OCI-LY3 (cell line): Measurements from ENCODE around the gene DCST1.

Experiments
- H2AFZ ChIP-seq: fragments of 200-600, 300-600 bp; shearing (Covaris generic); 2 replicates; pipeline ENCODE4 v1.6.0; 2014; ENCODE audit warnings: antibody characterized with exemption, low read depth, low read length
- H3K27ac ChIP-seq: fragments of 200-600, 300-600 bp; sonication (generic); 2 replicates; pipeline ENCODE4 v1.5.1; 2014; ENCODE audit warnings: mild to moderate bottlenecking, low read length, moderate library complexity, mixed read lengths
- H3K27me3 ChIP-seq: fragments of 200-600, 300-600 bp; sonication (generic); 2 replicates; pipeline ENCODE4 v1.6.1; 2014; ENCODE audit warnings: low read depth, low read length, mixed read lengths
- H3K36me3 ChIP-seq: fragments of 200-600, 300-600 bp; sonication (generic); replicated peaks from 2 replicates; pipeline ENCODE3; 2014; ENCODE audit warnings: low read depth, low read length, mixed read lengths
- H3K4me1 ChIP-seq: fragments of 300-600, 200-600 bp; sonication (generic); 2 replicates; pipeline ENCODE4 v1.6.1; 2014; ENCODE audit warnings: low read length, mixed read lengths
- H3K4me2 ChIP-seq: fragments of 200-600, 300-600 bp; sonication (generic); 2 replicates; pipeline ENCODE4 v1.6.1; 2014; ENCODE audit warnings: low read length, mixed read lengths
- H3K4me3 ChIP-seq: fragments of 300-600, 200-600 bp; sonication (generic); 2 replicates; pipeline ENCODE4 v1.5.1; 2014; ENCODE audit warnings: antibody characterized with exemption, mild to moderate bottlenecking, low read length, moderate library complexity
- H3K79me2 ChIP-seq: fragments of 300-600, 200-600 bp; shearing (Covaris generic); 2 replicates; pipeline ENCODE4 v1.6.1; 2014; ENCODE audit warnings: mild to moderate bottlenecking, low read length, mixed read lengths
- H3K9ac ChIP-seq: fragments of 300-600, 200-600 bp; shearing (Covaris generic); 2 replicates; pipeline ENCODE4 v1.6.0; 2014; ENCODE audit warnings: mild to moderate bottlenecking, low read length, moderate library complexity
- H3K9me3 ChIP-seq: fragments of 200-600, 300-600 bp; shearing (Covaris generic); 2 replicates; pipeline ENCODE4 v1.6.1; 2014; ENCODE audit warnings: low read length, mixed read lengths; ENCODE audit not compliant: insufficient read depth
- H4K20me1 ChIP-seq: fragments of 200-600, 300-600 bp; sonication (generic); 2 replicates; pipeline ENCODE4 v1.6.1; 2016; ENCODE audit warnings: low read length, mixed read lengths; ENCODE audit not compliant: insufficient read depth
- EZH2phosphoT487 ChIP-seq: fragments of 200-600 bp; shearing (Covaris generic); IDR thresholded peaks from 2 replicates; pipeline ENCODE4 v1.6.1; 2018; ENCODE audit warnings: antibody characterized with exemption, mixed run types, low read depth
- TF ChIP-seq, protein P1 (sequence below): fragments of 200-600, 300-600 bp; sonication (generic); IDR thresholded peaks from 2 replicates; pipeline ENCODE4 v1.5.1; 2014; ENCODE audit warnings: antibody characterized with exemption, low read length, low read depth

Gene DCST1

DNA sequence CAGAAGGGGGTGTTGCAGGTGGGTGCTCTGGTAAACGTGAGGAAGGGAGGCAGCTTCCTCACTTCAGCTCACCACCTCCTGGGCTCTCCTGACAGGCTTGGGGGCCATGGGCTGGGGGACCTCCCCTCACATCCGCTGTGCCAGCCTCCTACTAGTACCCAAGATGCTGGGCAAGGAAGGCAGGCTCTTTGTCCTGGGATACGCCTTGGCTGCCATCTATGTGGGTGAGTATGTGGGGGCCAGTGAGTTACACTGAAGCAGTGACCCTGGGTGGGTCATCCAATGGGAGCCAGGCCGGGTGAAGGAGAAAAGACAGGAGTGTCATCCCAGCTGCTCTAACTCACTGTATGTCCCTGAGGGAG is 5.7 kb downstream of the DCST1 start:
- no peaks in the 10 kb centered on the region for H3K36me3 ChIP-seq
- no peaks in the 10 kb centered on the region for H3K79me2 ChIP-seq
- no peak overlapping the region for H3K4me3 ChIP-seq
- H3K4me1 ChIP-seq, result no peaks in the 10 kb centered on the region
- H3K27me3 ChIP-seq, result peaks cover 28% of the 10 kb centered on the region
- H3K9me3 ChIP-seq, result no peaks in the 10 kb centered on the region
- H3K9ac ChIP-seq, result no peak overlapping the region
- no peak for TF ChIP-seq EZH2phosphoT487
- TF ChIP-seq, protein P1, sequence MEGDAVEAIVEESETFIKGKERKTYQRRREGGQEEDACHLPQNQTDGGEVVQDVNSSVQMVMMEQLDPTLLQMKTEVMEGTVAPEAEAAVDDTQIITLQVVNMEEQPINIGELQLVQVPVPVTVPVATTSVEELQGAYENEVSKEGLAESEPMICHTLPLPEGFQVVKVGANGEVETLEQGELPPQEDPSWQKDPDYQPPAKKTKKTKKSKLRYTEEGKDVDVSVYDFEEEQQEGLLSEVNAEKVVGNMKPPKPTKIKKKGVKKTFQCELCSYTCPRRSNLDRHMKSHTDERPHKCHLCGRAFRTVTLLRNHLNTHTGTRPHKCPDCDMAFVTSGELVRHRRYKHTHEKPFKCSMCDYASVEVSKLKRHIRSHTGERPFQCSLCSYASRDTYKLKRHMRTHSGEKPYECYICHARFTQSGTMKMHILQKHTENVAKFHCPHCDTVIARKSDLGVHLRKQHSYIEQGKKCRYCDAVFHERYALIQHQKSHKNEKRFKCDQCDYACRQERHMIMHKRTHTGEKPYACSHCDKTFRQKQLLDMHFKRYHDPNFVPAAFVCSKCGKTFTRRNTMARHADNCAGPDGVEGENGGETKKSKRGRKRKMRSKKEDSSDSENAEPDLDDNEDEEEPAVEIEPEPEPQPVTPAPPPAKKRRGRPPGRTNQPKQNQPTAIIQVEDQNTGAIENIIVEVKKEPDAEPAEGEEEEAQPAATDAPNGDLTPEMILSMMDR, result no peak
- H3K27ac ChIP-seq, result no peak overlapping the region
- H4K20me1 ChIP-seq, result no peaks in the 10 kb centered on the region
- H3K4me2 ChIP-seq, result no peak overlapping the region
- no peak overlapping the region for H2AFZ ChIP-seq

GRCh38 chr1:155040358-155041093 is 6.9 kb downstream of the DCST1 start:
- Histone ChIP-seq H4K20me1 (no peaks in the 10 kb centered on the region), H3K27ac (no peak overlapping the region), H3K4me1 (no peaks in the 10 kb centered on the region), H3K4me2 (no peak overlapping the region), H3K9ac (no peak overlapping the region), H3K27me3 (peaks cover 25% of the 10 kb centered on the region), H2AFZ (no peak overlapping the region), H3K36me3 (no peaks in the 10 kb centered on the region), H3K9me3 (no peaks in the 10 kb centered on the region), H3K4me3 (no peak overlapping the region), H3K79me2 (no peaks in the 10 kb centered on the region)
- TF ChIP-seq EZH2phosphoT487, result no peak
- TF ChIP-seq, protein P1, result no peak

DNA sequence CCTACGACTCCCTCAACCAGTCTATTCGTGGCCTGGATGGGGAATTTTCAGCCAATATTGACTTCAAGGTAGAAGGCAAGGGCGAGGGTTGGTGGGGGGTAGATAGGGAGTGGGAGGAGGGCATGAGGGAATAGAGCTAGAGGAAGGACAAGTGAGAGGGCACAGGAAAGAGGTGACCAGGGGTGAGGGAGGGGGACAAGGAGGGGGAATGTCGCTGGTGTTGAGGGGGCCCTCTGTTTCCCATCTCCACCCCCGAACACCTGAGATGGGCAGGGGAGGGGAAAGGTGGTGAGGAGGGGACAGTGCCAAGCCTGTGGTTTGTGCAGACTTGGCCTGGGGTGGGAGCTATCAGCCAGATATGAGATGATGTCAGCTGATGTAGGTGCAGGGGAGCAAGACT is 9.2 kb downstream of the DCST1 start:
- H3K9ac ChIP-seq, result no peak overlapping the region
- H3K4me2 ChIP-seq, result no peak overlapping the region

GRCh38 chr1:155043301-155043702 is 9.7 kb downstream of the DCST1 start:
- H3K9ac ChIP-seq, result no peak overlapping the region
- no peak overlapping the region for H3K27ac ChIP-seq
- H3K4me1 ChIP-seq, result no peaks in the 10 kb centered on the region
- no peaks in the 10 kb centered on the region for H3K79me2 ChIP-seq
- H3K36me3 ChIP-seq, result no peaks in the 10 kb centered on the region
- peaks cover 10% of the 10 kb centered on the region for H3K27me3 ChIP-seq
- H2AFZ ChIP-seq, result no peak overlapping the region
- H3K9me3 ChIP-seq, result no peaks in the 10 kb centered on the region
- no peaks in the 10 kb centered on the region for H4K20me1 ChIP-seq
- no peak overlapping the region for H3K4me2 ChIP-seq
- no peak overlapping the region for H3K4me3 ChIP-seq
- TF ChIP-seq EZH2phosphoT487, result no peak
- TF ChIP-seq, protein P1, result no peak

More for the DNA sequence above, 9.2 kb downstream of the DCST1 start:
- H3K27ac ChIP-seq, result no peak overlapping the region
- H2AFZ ChIP-seq, result no peak overlapping the region
- H3K36me3 ChIP-seq, result no peaks in the 10 kb centered on the region
- no peaks in the 10 kb centered on the region for H3K9me3 ChIP-seq
- no peaks in the 10 kb centered on the region for H4K20me1 ChIP-seq
- H3K4me1 ChIP-seq, result no peaks in the 10 kb centered on the region
- H3K4me3 ChIP-seq, result no peak overlapping the region
- H3K27me3 ChIP-seq, result peaks cover 15% of the 10 kb centered on the region
- TF ChIP-seq EZH2phosphoT487, result no peak
- TF ChIP-seq, protein P1, result no peak
- H3K79me2 ChIP-seq, result no peaks in the 10 kb centered on the region
